HepG2 (cell line): ENCODE data around the gene AK2.

Experiments used
- IKZF1 ChIP-seq: fragments of 450-650 bp; IDR thresholded peaks from 2 replicates; pipeline ENCODE4 v1.7.1; 2016
- SIN3A ChIP-seq: IDR thresholded peaks from 2 replicates; pipeline ENCODE4 v1.6.1; 2011; ENCODE audit warnings: low read depth, mild to moderate bottlenecking, control low read depth, low read length, borderline replicate concordance
- TCF12 ChIP-seq, 2 experiments: fragments of 450-650 bp in 1 of 2; sonication (generic) in 1 of 2; formaldehyde crosslinking in 1 of 2; IDR thresholded peaks; 2 replicates each; pipeline versions ENCODE4 v1.6.1 to v1.8.0; 2017 to 2022; ENCODE audit warnings: antibody characterized with exemption in 1 of 2, mild to moderate bottlenecking in 1 of 2, missing genetic modification reagents in 1 of 2, moderate library complexity in 1 of 2

DNA sequence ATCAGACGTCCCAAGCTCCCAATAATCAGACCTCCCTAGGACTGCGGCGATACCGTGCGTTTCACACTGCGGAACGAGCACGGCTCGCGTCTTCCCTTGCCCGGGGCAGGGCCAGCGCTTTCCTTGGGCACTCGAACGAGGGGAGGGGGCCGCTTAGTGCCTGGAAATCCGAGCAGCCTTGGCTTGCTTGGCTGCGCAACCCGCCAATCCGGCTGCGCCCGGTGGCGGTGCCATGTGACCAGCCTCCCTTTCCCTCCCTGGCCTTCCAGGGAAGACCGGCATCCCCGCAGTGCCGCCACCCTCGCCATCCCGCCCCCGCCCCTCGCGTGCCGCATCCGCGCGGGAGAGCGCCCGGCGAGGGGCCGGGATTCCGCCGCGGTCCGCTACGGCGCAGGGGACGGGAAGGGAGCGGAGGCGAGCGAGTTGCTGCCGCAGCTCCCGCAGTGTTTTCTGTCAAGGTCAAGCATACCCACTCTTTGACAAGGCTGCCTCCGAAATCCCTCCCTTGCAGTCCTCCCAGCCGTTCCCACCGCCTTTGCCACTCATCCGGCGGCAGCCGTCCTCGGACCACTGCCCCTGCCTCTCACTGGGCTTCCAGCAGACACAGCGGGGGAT, 63.8 kb downstream of the AK2 start:
- TF ChIP-seq SIN3A (no peak), IKZF1 (no peak), TCF12 (IDR thresholded peaks at IDR 0.05) (no peak), TCF12 (CRISPR knock-in tag; IDR thresholded peaks at IDR 0.05) (no peak)
